ENCODE measurements around the gene MCF2L.

The MCF2L gene

GRCh38 chr13:112998521-112999280, 29.7 kb downstream of the MCF2L start:
- DNase-seq (ENCODE audit: low read depth): no peak

- no peak for DNase-seq (ENCODE audit: low read depth)
Measured at GRCh38 chr13:112999414-113000177, 30.6 kb downstream of the MCF2L start.

- no peak for DNase-seq (ENCODE audit: low read depth)
Measured at GRCh38 chr13:113000575-113000974, 31.6 kb downstream of the MCF2L start.

- no peak for DNase-seq (ENCODE audit: low read depth)
Measured at GRCh38 chr13:113001241-113002140, 32.5 kb downstream of the MCF2L start.

GRCh38 chr13:113002206-113002912, 33.3 kb downstream of the MCF2L start:
- no peak for DNase-seq (ENCODE audit: low read depth)

GRCh38 chr13:113002913-113003290, 33.9 kb downstream of the MCF2L start:
- DNase-seq (ENCODE audit: low read depth): no peak

- DNase-seq (ENCODE audit: low read depth): no peak
Measured at GRCh38 chr13:113004126-113004525, 35.1 kb downstream of the MCF2L start.

- DNase-seq (ENCODE audit: low read depth): no peak
Measured at GRCh38 chr13:113005076-113005865, 36.3 kb downstream of the MCF2L start.

GRCh38 chr13:113005997-113006396, 37.0 kb downstream of the MCF2L start:
- no peak for DNase-seq (ENCODE audit: low read depth)

GRCh38 chr13:113006660-113007059, 37.6 kb downstream of the MCF2L start:
- no peak for DNase-seq (ENCODE audit: low read depth)

GRCh38 chr13:113008851-113009250, 39.8 kb downstream of the MCF2L start:
- DNase-seq (ENCODE audit: low read depth): no peak

- DNase-seq (ENCODE audit: low read depth): no peak
Measured at GRCh38 chr13:113009743-113010509, 40.9 kb downstream of the MCF2L start.

GRCh38 chr13:113010510-113010865, 41.5 kb downstream of the MCF2L start:
- no peak for DNase-seq (ENCODE audit: low read depth)

- DNase-seq (ENCODE audit: low read depth): no peak
Measured at GRCh38 chr13:113013303-113013702, 44.3 kb downstream of the MCF2L start.

- no peak for DNase-seq (ENCODE audit: low read depth)
Measured at GRCh38 chr13:113013878-113014751, 45.1 kb downstream of the MCF2L start.

- no peak for DNase-seq (ENCODE audit: low read depth)
Measured at GRCh38 chr13:113014752-113015745, 46.0 kb downstream of the MCF2L start.

GRCh38 chr13:113015826-113016525, 47.0 kb downstream of the MCF2L start:
- no peak for DNase-seq (ENCODE audit: low read depth)
